Glutamatergic neuron (in vitro differentiated cells): ENCODE data around the gene VPS25. TPM values are rescaled to one million over a fixed set of nuclear protein-coding genes. Genes with fewer than 3 reads are reported as not detected.
A peak's percentile ranks its signal among the peaks of the same experiment; 100 is the strongest.
"Not testable (repeated sequence)": the region's sequence is repeated elsewhere in the genome, so short reads cannot be mapped to it uniquely, and the experiment has no call there.

ENCODE experiments used
- DNase-seq: peaks from one replicate; pipeline ENCODE4 v3.0.0; 2022
- H3K27ac Mint-ChIP-seq: one replicate; pipeline ENCODE4 v1.8.0; 2020; ENCODE audit warnings: mild to moderate bottlenecking, mixed read lengths, inconsistent platforms; ENCODE audit not compliant: unreplicated experiment
- H3K27me3 Mint-ChIP-seq: one replicate; pipeline ENCODE4 v1.8.0; 2020; ENCODE audit warnings: mild to moderate bottlenecking, moderate library complexity, mixed read lengths, inconsistent platforms; ENCODE audit not compliant: unreplicated experiment
- H3K36me3 Mint-ChIP-seq: one replicate; pipeline ENCODE4 v1.8.0; 2020; ENCODE audit warnings: mild to moderate bottlenecking, mixed read lengths, inconsistent platforms; ENCODE audit not compliant: unreplicated experiment
- H3K4me1 Mint-ChIP-seq: one replicate; pipeline ENCODE4 v1.8.0; 2020; ENCODE audit warnings: mild to moderate bottlenecking, low read depth, mixed read lengths, inconsistent platforms; ENCODE audit not compliant: unreplicated experiment
- H3K4me3 Mint-ChIP-seq: one replicate; pipeline ENCODE4 v1.8.0; 2020; ENCODE audit warnings: mild to moderate bottlenecking, mixed read lengths, inconsistent platforms; ENCODE audit not compliant: unreplicated experiment
- H3K9me3 Mint-ChIP-seq: one replicate; pipeline ENCODE4 v1.8.0; 2020; ENCODE audit warnings: mild to moderate bottlenecking, moderate library complexity, mixed read lengths, inconsistent platforms; ENCODE audit not compliant: unreplicated experiment
- long read RNA-seq: library from polyadenylated mRNA; unstranded; transcript quantifications from one replicate; pipeline ENCODE4 v2.0.0, GENCODE V29; 2020; ENCODE audit not compliant: unreplicated experiment
- total RNA-seq: library from RNA; stranded (reverse); fragmentation: NEBNext Ultra II Directional; extraction: Animal tissue kit (Norgen Biotek cat#: 25700); gene quantifications from one replicate; pipeline ENCODE4 v1.2.1, GENCODE V29; 2021; ENCODE audit not compliant: unreplicated experiment
- TF ChIP-seq, protein P1 (sequence below): fragments of 200-600 bp; sonication (generic); IDR thresholded peaks from one replicate; pipeline ENCODE4 v1.5.0; 2021; ENCODE audit not compliant: partially characterized antibody, unreplicated experiment

VPS25 gene
- total RNA-seq: 84.3 TPM
- long read RNA-seq, transcript VPS25-201 (6 exons, 1,101 nt): major isoform, 106 of 112 reads
- long read RNA-seq, partial matches to known transcripts: 0 of 112 reads
- long read RNA-seq, other reads (novel, unspliced or antisense): 3 of 112 reads

DNA sequence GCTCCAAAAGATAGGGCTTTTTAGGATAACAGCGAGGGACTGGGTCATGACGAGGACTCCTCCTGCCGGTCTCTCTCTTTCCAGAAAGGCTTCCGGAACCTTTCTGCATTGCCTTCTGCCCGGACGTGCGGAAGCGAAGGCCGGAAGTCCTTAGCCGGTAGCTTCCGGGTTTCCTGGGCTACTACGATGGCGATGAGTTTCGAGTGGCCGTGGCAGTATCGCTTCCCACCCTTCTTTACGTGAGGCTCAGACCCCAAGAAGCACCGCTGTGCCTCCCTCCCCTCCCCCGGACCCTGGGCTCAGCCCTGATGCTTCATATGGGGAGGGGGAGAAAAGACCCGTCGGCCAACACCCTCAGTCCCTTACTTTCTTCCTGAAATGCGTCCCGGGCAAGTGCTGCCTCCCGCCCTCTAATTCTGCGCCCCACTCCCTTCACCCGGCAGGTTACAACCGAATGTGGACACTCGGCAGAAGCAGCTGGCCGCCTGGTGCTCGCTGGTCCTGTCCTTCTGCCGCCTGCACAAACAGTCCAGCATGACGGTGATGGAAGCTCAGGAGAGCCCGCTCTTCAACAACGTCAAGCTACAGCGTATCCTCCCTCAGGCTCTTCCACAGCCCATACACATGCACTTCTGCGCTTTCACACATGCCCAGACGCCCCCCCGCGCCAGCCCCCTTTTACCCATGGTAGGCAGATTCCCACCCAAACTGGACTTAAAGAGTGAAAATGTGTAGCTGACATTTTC, at the start of gene VPS25:
TSS of gene VPS25 (plus strand) at position 160 of the 746 bp plus-strand sequence. CDS start at position 187, 27 bp downstream.
- peak within 1 kb of the TSS; percentile 98 for H3K27ac Mint-ChIP-seq
- peak within 1 kb of the TSS; percentile 100 for H3K4me3 Mint-ChIP-seq
- DNase-seq: peak; percentile 79
- no peaks in the 10 kb centered on the region for H3K36me3 Mint-ChIP-seq
- H3K4me1 Mint-ChIP-seq: peaks cover 8% of the 10 kb centered on the region
- H3K27me3 Mint-ChIP-seq: peaks cover 5% of the 10 kb centered on the region
- H3K9me3 Mint-ChIP-seq: no peaks in the 10 kb centered on the region
- TF ChIP-seq, protein P1, sequence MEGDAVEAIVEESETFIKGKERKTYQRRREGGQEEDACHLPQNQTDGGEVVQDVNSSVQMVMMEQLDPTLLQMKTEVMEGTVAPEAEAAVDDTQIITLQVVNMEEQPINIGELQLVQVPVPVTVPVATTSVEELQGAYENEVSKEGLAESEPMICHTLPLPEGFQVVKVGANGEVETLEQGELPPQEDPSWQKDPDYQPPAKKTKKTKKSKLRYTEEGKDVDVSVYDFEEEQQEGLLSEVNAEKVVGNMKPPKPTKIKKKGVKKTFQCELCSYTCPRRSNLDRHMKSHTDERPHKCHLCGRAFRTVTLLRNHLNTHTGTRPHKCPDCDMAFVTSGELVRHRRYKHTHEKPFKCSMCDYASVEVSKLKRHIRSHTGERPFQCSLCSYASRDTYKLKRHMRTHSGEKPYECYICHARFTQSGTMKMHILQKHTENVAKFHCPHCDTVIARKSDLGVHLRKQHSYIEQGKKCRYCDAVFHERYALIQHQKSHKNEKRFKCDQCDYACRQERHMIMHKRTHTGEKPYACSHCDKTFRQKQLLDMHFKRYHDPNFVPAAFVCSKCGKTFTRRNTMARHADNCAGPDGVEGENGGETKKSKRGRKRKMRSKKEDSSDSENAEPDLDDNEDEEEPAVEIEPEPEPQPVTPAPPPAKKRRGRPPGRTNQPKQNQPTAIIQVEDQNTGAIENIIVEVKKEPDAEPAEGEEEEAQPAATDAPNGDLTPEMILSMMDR: no peak

DNA sequence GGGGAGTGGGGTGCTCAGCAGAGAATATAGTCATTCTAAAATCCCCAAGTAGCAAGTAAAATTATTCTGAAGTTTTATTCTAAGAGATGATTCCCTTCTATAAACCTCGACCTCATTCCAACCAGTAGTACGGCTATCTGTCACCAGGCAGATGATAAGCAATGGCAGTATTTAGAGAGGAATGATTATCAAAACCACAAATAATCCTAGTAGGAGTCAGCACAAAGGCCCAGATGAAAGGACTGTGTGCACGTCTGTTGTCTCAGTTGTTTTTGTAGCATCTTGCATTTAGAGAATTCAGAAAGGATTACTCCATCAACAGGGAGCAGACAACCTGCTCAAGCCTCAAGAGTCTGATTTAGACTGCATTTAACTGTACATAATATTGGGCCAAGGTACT, 49.6 kb upstream of the VPS25 start:
- no peak for DNase-seq
- Mint-ChIP-seq H3K9me3 (no peaks in the 10 kb centered on the region), H3K27me3 (no peaks in the 10 kb centered on the region), H3K4me1 (peaks cover 3% of the 10 kb centered on the region), H3K4me3 (no peak overlapping the region), H3K27ac (no peak overlapping the region), H3K36me3 (no peaks in the 10 kb centered on the region)
- TF ChIP-seq, protein P1: no peak

DNA sequence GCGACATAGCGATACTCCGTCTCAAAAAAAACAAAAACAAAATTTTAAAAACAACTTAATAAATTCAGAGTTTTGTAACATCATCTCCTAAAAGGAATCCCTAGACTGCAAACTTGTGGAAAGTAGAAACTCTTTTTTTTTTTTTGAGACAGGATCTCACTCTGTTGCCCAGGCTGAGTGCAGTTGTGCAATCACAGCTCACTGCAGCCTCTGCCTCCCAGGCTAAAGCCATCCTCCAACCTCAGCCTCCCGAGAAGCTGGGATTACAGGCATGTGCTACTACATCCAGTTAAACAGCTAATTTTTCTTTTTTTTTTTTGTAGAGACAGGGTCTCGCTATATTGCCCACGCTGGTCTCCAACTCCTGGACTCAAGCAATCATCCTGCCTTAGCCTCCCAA, 48.1 kb upstream of the VPS25 start:
- DNase-seq: no peak
- TF ChIP-seq, protein P1: no peak
- no peaks in the 10 kb centered on the region for H3K27me3 Mint-ChIP-seq
- H3K36me3 Mint-ChIP-seq: no peaks in the 10 kb centered on the region
- H3K9me3 Mint-ChIP-seq: no peaks in the 10 kb centered on the region
- H3K4me3 Mint-ChIP-seq: no peak overlapping the region
- no peak overlapping the region for H3K27ac Mint-ChIP-seq
- peaks cover 3% of the 10 kb centered on the region for H3K4me1 Mint-ChIP-seq

DNA sequence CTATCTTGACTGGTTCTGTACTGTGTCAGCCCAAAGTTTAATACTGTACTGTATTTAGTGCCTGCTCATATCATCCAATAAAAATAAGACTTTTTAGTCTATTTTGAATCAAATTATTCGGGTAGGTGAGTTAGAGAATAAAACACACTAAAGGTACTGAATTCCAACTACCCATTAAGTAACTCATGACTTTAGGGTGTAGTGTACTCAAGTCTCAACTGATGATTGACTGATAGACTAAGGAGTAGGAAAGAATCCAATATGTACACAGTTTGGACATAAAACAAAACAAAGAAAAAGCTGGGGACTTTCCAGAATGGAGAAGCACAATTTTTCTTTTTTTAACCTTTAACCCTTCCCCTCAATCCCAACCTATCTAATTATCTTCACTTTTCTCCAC, 32.5 kb upstream of the VPS25 start:
- DNase-seq: no peak
- no peak overlapping the region for H3K4me3 Mint-ChIP-seq
- peaks cover 8% of the 10 kb centered on the region for H3K9me3 Mint-ChIP-seq
- TF ChIP-seq, protein P1: no peak
- H3K27ac Mint-ChIP-seq: no peak overlapping the region
- H3K27me3 Mint-ChIP-seq: peaks cover 4% of the 10 kb centered on the region
- peaks cover 5% of the 10 kb centered on the region for H3K36me3 Mint-ChIP-seq
- peaks cover 5% of the 10 kb centered on the region for H3K4me1 Mint-ChIP-seq

DNA sequence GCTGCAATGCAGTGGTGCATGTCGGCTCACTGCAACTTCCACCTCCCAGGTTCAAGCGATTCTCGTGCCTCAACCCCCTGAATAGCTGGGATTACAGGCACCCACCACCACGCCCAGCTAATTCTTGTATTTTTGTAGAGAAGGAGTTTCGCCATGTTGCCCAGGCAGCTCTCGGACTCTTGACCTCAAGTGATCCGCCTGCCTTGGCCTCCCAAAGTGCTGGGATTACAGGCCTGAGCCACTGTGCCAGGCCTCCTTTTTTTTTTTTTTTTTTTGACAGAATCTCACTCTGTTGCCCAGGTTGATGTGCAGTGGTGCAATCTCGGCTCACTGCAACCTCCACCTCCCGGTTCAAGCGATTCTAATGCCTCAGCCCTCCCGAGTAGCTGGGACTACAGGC, 30.3 kb upstream of the VPS25 start:
- not testable (repeated sequence) for H3K27me3 Mint-ChIP-seq, H3K4me3 Mint-ChIP-seq, H3K36me3 Mint-ChIP-seq, H3K27ac Mint-ChIP-seq, H3K4me1 Mint-ChIP-seq, H3K9me3 Mint-ChIP-seq, DNase-seq
